Measurements from ENCODE around the gene TENM4. TPM values are rescaled to one million over a fixed set of nuclear protein-coding genes. Genes with fewer than 3 reads are reported as not detected.

The TENM4 gene
- total RNA-seq, 1 experiment from 2014 or later, result 0.39 TPM

GRCh38 chr11:79263001-79263400 is 177.8 kb downstream of the TENM4 start:
- H3K9me3 ChIP-seq (ENCODE audit: control insufficient read depth, insufficient read depth, low read depth, low read length), result no peaks in the 10 kb centered on the region
- ChIA-PET POLR2A (no interaction called here), CTCF (no interaction called here)
- H3K4me3 ChIP-seq (ENCODE audit: low read depth in 2 of 2, low read length in 2 of 2), result no peak overlapping the region
- intact Hi-C loops (cut with micrococcal nuclease; ENCODE audit: unreplicated experiment) (no loop called here), in situ Hi-C loops (cut with HindIII; ENCODE audit: low pct_unique_long_range_greater_than_20kb, low sequenced_read_pairs) (no loop called here)
- no peak for ATAC-seq
- H3K27ac ChIP-seq (ENCODE audit: low read length), result no peak overlapping the region
- H3K4me1 ChIP-seq (ENCODE audit: control insufficient read depth, insufficient read depth, low read length), result no peaks in the 10 kb centered on the region
- no TSS peak for BruUV-seq (replicated peaks)
- H3K36me3 ChIP-seq (ENCODE audit: control insufficient read depth, insufficient read depth, low read length), result no peaks in the 10 kb centered on the region
- H3K27me3 ChIP-seq (ENCODE audit: control insufficient read depth, insufficient read depth, low read length), result no peaks in the 10 kb centered on the region
- TF ChIP-seq CTCF (IDR thresholded peaks at IDR 0.05) (no peak), TCF7L2 (IDR thresholded peaks at IDR 0.05; ENCODE audit: low read depth, low read length) (no peak), SIN3A (IDR thresholded peaks at IDR 0.05; ENCODE audit: borderline replicate concordance, insufficient read depth, low read depth, low read length) (no peak), POLR2AphosphoS5 (IDR thresholded peaks at IDR 0.05; ENCODE audit: low read depth, low read length) (no peak)
- TF ChIP-seq, protein P1, sequence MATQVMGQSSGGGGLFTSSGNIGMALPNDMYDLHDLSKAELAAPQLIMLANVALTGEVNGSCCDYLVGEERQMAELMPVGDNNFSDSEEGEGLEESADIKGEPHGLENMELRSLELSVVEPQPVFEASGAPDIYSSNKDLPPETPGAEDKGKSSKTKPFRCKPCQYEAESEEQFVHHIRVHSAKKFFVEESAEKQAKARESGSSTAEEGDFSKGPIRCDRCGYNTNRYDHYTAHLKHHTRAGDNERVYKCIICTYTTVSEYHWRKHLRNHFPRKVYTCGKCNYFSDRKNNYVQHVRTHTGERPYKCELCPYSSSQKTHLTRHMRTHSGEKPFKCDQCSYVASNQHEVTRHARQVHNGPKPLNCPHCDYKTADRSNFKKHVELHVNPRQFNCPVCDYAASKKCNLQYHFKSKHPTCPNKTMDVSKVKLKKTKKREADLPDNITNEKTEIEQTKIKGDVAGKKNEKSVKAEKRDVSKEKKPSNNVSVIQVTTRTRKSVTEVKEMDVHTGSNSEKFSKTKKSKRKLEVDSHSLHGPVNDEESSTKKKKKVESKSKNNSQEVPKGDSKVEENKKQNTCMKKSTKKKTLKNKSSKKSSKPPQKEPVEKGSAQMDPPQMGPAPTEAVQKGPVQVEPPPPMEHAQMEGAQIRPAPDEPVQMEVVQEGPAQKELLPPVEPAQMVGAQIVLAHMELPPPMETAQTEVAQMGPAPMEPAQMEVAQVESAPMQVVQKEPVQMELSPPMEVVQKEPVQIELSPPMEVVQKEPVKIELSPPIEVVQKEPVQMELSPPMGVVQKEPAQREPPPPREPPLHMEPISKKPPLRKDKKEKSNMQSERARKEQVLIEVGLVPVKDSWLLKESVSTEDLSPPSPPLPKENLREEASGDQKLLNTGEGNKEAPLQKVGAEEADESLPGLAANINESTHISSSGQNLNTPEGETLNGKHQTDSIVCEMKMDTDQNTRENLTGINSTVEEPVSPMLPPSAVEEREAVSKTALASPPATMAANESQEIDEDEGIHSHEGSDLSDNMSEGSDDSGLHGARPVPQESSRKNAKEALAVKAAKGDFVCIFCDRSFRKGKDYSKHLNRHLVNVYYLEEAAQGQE (IDR thresholded peaks at IDR 0.05; ENCODE audit: insufficient read depth in 1 of 2, low read depth in 2 of 2, low read length in 1 of 2), result no peak
- no peak for DNase-seq (ENCODE audit: low read depth, low spot score)

DNA sequence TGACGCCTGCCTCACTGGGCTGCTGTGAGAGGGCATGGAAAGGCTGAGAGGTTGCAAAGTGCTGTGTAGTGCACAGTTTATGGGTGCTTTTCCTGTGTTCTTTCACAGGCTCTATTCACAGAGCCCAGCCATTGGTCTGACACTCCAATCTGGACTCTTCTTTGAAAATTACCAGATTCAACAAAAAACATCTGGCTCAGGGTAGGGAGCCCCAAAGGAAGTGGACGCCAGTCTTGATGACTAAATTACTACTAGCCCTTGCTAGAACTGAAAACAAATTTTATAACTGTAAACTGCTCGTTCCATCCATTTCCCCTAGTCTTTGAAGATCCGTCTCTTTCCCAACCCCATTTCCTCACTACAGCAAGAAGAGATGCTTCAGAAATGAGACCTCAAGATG is 178.6 kb downstream of the TENM4 start:
- intact Hi-C loops (cut with micrococcal nuclease; ENCODE audit: unreplicated experiment) (no loop called here), in situ Hi-C loops (cut with HindIII; ENCODE audit: low pct_unique_long_range_greater_than_20kb, low sequenced_read_pairs) (no loop called here)
- ATAC-seq (no peak), DNase-seq (ENCODE audit: low read depth, low spot score) (no peak)
- Histone ChIP-seq H3K36me3 (ENCODE audit: control insufficient read depth, insufficient read depth, low read length) (no peaks in the 10 kb centered on the region), H3K9me3 (ENCODE audit: control insufficient read depth, insufficient read depth, low read depth, low read length) (no peaks in the 10 kb centered on the region), H3K4me3 (ENCODE audit: low read depth in 2 of 2, low read length in 2 of 2) (no peak overlapping the region), H3K27me3 (ENCODE audit: control insufficient read depth, insufficient read depth, low read length) (no peaks in the 10 kb centered on the region), H3K27ac (ENCODE audit: low read length) (no peak overlapping the region), H3K4me1 (ENCODE audit: control insufficient read depth, insufficient read depth, low read length) (no peaks in the 10 kb centered on the region)
- CTCF ChIA-PET, result no interaction called here
- TF ChIP-seq SIN3A (IDR thresholded peaks at IDR 0.05; ENCODE audit: borderline replicate concordance, insufficient read depth, low read depth, low read length) (no peak), TCF7L2 (IDR thresholded peaks at IDR 0.05; ENCODE audit: low read depth, low read length) (no peak), CTCF (IDR thresholded peaks at IDR 0.05) (no peak), POLR2AphosphoS5 (IDR thresholded peaks at IDR 0.05; ENCODE audit: low read depth, low read length) (no peak)
- TF ChIP-seq, protein P1 (IDR thresholded peaks at IDR 0.05; ENCODE audit: insufficient read depth in 1 of 2, low read depth in 2 of 2, low read length in 1 of 2), result no peak
- BruUV-seq (replicated peaks), result no TSS peak
- POLR2A ChIA-PET, result no interaction called here
